Right lobe of liver (tissue), 6 donors: Measurements from ENCODE around the gene NT5C3B. TPM values are rescaled to one million over a fixed set of nuclear protein-coding genes. Genes with fewer than 3 reads are reported as not detected.

Experiments used
- ATAC-seq, 4 donors: fragments of 200-7000 bp; cut with Tn5 transposase; one replicate each; pipeline ENCODE4 v1.9.1; 2020; ENCODE audit warnings: mild to moderate bottlenecking in 4 of 4, moderate library complexity in 4 of 4
- DNase-seq, 3 donors: peaks; one replicate each; pipeline ENCODE4 v3.0.0-alpha.2; 2020
- H3K27ac ChIP-seq, 3 donors: fragments of 200-600 bp; one replicate each; pipeline ENCODE4 v1.8.0; 2022
- H3K27me3 ChIP-seq, 2 donors: fragments of 200-600 bp; one replicate each; pipeline ENCODE4 v1.8.0; 2022
- H3K36me3 ChIP-seq, 4 donors: fragments of 200-600 bp; sonication (generic) in 1 of 4; one replicate each; pipeline versions ENCODE4 v1.5.1 to v1.8.0; 2017 to 2022; ENCODE audit warnings: control low read depth in 1 of 4
- H3K4me1 ChIP-seq, 4 donors: fragments of 200-600 bp; sonication (generic) in 1 of 4; one replicate each; pipeline versions ENCODE4 v1.5.1 to v1.8.0; 2017 to 2022; ENCODE audit warnings: control low read depth in 1 of 4
- H3K4me3 ChIP-seq, 3 donors: fragments of 200-600 bp; one replicate each; pipeline ENCODE4 v1.8.0; 2022
- H3K9me3 ChIP-seq, 4 donors: fragments of 200-600 bp; sonication (generic) in 1 of 4; one replicate each; pipeline versions ENCODE4 v1.5.1 to v1.8.0; 2017 to 2022; ENCODE audit warnings: control low read depth in 1 of 4
- POLR2A ChIP-seq: fragments of 450-650 bp; IDR thresholded peaks from one replicate; pipeline ENCODE4 v1.6.1; 2017; ENCODE audit warnings: antibody characterized with exemption, mild to moderate bottlenecking
- WGBS: methylation state at CpG from one replicate; pipeline ENCODE4 v1.1.6; 2018; ENCODE audit warnings: low coverage, low lambda C conversion rate; ENCODE audit not compliant: insufficient coverage; ENCODE audit errors: missing lambda C conversion rate; 5-methylcytosine and 5-hydroxymethylcytosine counted together
- intact Hi-C, 2 donors: fragments of 100-400 bp; cut with DNase I; formaldehyde crosslinking; loops; one replicate each; pipeline versions ENCODE4 v1.11.2 to v1.14.1; 2022
- small RNA-seq, 2 experiments: library from RNA; depleted of rRNA; stranded (forward); fragments of <200 nt; gene quantifications; one replicate each; pipeline ENCODE3, GENCODE V24; 2016
- total RNA-seq, 6 experiments: library from RNA; depleted of rRNA in 2 of 6; stranded (reverse); fragments of >200 nt in 2 of 6; fragmentation: NEBNext Ultra II Directional in 3 of 6; extraction: Animal tissue kit (Norgen Biotek cat#: 25700) in 3 of 6; gene quantifications; one replicate each; pipeline versions ENCODE4 v1.1.0 to v1.2.4, GENCODE V29; 2016 to 2023
- TF ChIP-seq, protein P1 (sequence below), 4 donors: fragments of 200-600 bp in 3 of 4; fragments of 450-650 bp in 1 of 4; IDR thresholded peaks; one replicate each; pipeline versions ENCODE4 v1.5.1 to v1.8.0; 2016 to 2022; ENCODE audit warnings: antibody characterized with exemption in 4 of 4, mild to moderate bottlenecking in 2 of 4
- donor health status: DM: no; HTN: yes; CAD: no.
- donor health status: DM: no; HTN: no; CAD: no.
- donor health status: DM: no; HTN: no; CAD: no.
- donor health status: DM: no; HTN: yes; CAD: no.
- donor health status: DM: no; HTN: yes; CAD: no.

Gene NT5C3B
- total RNA-seq, 6 experiments from 2014 or later, result 19.9 to 30.7 (median 23.1) TPM

- H3K4me1 ChIP-seq, result peaks cover 0 to 77% (median 40%) of the 10 kb centered on the region in 4 donors
- ATAC-seq, result no peak
- H3K4me3 ChIP-seq, result no peak overlapping the region
- DNase-seq, result no peak
- WGBS, result 74% methylated on average over 7 of the region's 12 CpGs
- H3K9me3 ChIP-seq, result no peaks in the 10 kb centered on the region
- H3K36me3 ChIP-seq, result peaks cover 0 to 10% (median 1%) of the 10 kb centered on the region in 4 donors
- intact Hi-C loops, result no loop called here
- TF ChIP-seq, protein P1, sequence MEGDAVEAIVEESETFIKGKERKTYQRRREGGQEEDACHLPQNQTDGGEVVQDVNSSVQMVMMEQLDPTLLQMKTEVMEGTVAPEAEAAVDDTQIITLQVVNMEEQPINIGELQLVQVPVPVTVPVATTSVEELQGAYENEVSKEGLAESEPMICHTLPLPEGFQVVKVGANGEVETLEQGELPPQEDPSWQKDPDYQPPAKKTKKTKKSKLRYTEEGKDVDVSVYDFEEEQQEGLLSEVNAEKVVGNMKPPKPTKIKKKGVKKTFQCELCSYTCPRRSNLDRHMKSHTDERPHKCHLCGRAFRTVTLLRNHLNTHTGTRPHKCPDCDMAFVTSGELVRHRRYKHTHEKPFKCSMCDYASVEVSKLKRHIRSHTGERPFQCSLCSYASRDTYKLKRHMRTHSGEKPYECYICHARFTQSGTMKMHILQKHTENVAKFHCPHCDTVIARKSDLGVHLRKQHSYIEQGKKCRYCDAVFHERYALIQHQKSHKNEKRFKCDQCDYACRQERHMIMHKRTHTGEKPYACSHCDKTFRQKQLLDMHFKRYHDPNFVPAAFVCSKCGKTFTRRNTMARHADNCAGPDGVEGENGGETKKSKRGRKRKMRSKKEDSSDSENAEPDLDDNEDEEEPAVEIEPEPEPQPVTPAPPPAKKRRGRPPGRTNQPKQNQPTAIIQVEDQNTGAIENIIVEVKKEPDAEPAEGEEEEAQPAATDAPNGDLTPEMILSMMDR (IDR thresholded peaks at IDR 0.05), result no peak
- TF ChIP-seq POLR2A, result no peak
- peak overlapping the region; percentile 65 to 99 (median 96) for H3K27ac ChIP-seq
- no peaks in the 10 kb centered on the region for H3K27me3 ChIP-seq
Observed at GRCh38 chr17:41775394-41776226, 60.4 kb downstream of the NT5C3B start.

Small RNA genes within 50 kb of the gene (small RNA-seq; reads per million reads assigned to genes)
- 0 reads per million in 2 experiments for gene AC125257.2

Other genes starting within 250 kb of the NT5C3B start
- gene KRT14, start 249.3 kb downstream of the NT5C3B start, total RNA-seq, result under 1 TPM in 1 of 6 experiments, not detected in 5; 0.24 TPM
- not detected for gene KRT16, start 223.5 kb downstream of the NT5C3B start, total RNA-seq
- not detected for gene KRT17, start 211.7 kb downstream of the NT5C3B start, total RNA-seq
- 100 to 1,000 TPM; 284 to 454 (median 404) TPM for gene EIF1, start 147.3 kb downstream of the NT5C3B start, total RNA-seq
- gene GAST, start 123.9 kb downstream of the NT5C3B start, total RNA-seq, result not detected
- gene HAP1, start 101.6 kb downstream of the NT5C3B start, total RNA-seq, result under 1 TPM in 3 of 6 experiments, not detected in 3; 0.07 to 0.10 (median 0.07) TPM
- gene JUP, start 49.5 kb downstream of the NT5C3B start, total RNA-seq, result 10 to 100 TPM; 54.3 to 74.8 (median 65.7) TPM
- 1 to 10 TPM; 1.8 to 3.8 (median 2.8) TPM for gene P3H4, start 24.3 kb downstream of the NT5C3B start, total RNA-seq
- gene FKBP10, start 23.2 kb downstream of the NT5C3B start, total RNA-seq, result 1 to 10 TPM; 2.4 to 5.1 (median 4.0) TPM
- gene KLHL10, start 1.6 kb upstream of the NT5C3B start, total RNA-seq, result not detected
- gene KLHL11, start 29.2 kb upstream of the NT5C3B start, total RNA-seq, result 1 to 10 TPM; 2.9 to 7.0 (median 5.7) TPM
- gene ACLY, start 82.7 kb upstream of the NT5C3B start, total RNA-seq, result 10 to 100 TPM; 16.6 to 95.9 (median 33.6) TPM
- under 1 TPM in 3 of 6 experiments, not detected in 3; 0.12 to 0.13 (median 0.12) TPM for gene ODAD4, start 94.4 kb upstream of the NT5C3B start, total RNA-seq
- gene CNP, start 130.6 kb upstream of the NT5C3B start, total RNA-seq, result 10 to 100 TPM; 30.1 to 42.7 (median 33.0) TPM
- 10 to 100 TPM; 32.7 to 40.3 (median 35.2) TPM for gene DNAJC7, start 181.2 kb upstream of the NT5C3B start, total RNA-seq
- 10 to 100 TPM; 11.1 to 27.0 (median 12.3) TPM for gene NKIRAS2, start 183.9 kb upstream of the NT5C3B start, total RNA-seq
- gene C17orf113, start 214.4 kb upstream of the NT5C3B start, total RNA-seq, result under 1 TPM; 0.06 to 0.42 (median 0.12) TPM